ENCODE measurements around the gene DDX31. TPM values are rescaled to one million over a fixed set of nuclear protein-coding genes. Genes with fewer than 3 reads are reported as not detected.
A peak's percentile ranks its signal among the peaks of the same experiment; 100 is the strongest.

Gene DDX31
- total RNA-seq, 1 experiment from 2014 or later, result 28.4 TPM

DNA sequence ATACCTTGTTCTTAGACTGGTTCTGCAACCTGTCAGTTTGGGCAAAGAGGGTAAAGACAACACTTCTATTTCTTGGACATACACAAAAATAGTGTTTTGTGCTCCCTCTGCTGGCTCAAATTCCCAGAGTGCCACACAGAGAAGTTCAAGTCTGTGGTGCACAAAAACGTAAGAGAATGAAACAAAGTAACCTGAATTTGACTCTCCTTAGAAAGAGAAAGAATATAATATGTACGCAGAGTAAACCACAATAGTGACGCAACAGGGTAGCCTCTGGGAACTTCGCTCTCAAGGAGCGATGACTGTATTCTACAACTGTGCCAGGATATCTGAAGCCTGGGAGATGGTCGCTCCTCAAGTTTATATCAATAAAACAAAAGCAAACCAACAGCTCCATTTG, 18.5 kb downstream of the DDX31 start:
- Histone ChIP-seq H2BK5ac (ENCODE audit: insufficient read length, low read length) (no peak overlapping the region), H3K27me3 (ENCODE audit: insufficient read depth, low read length) (no peaks in the 10 kb centered on the region), H2AFZ (ENCODE audit: low read length) (no peak overlapping the region), H4K91ac (ENCODE audit: insufficient read length, low read depth, low read length) (no peak overlapping the region), H4K20me1 (ENCODE audit: control insufficient read depth, insufficient read depth, insufficient read length) (no peaks in the 10 kb centered on the region), H2BK20ac (ENCODE audit: low read depth, low read length, poor library complexity, severe bottlenecking) (no peak overlapping the region), H3T11ph (ENCODE audit: low read length) (no peak overlapping the region), H4K5ac (ENCODE audit: insufficient read length, low read depth, low read length) (no peak overlapping the region), H3K9me3 (ENCODE audit: control insufficient read depth, low read depth, low read length) (no peaks in the 10 kb centered on the region), H3K23me2 (ENCODE audit: insufficient read length, low read depth, low read length, poor library complexity, severe bottlenecking) (no peaks in the 10 kb centered on the region), H3K27ac (ENCODE audit: insufficient read length, low read depth, low read length) (no peak overlapping the region), H3K4me1 (ENCODE audit: insufficient read depth, low read length) (no peaks in the 10 kb centered on the region), H2BK120ac (ENCODE audit: low read depth, low read length, poor library complexity, severe bottlenecking) (no peak overlapping the region), H3K18ac (ENCODE audit: insufficient read length, low read depth, low read length) (no peak overlapping the region), H3K4me2 (ENCODE audit: insufficient read depth, insufficient read length, low read length) (no peak overlapping the region), H2BK15ac (ENCODE audit: low read depth, low read length) (no peak overlapping the region), H4K8ac (replicated peaks; ENCODE audit: insufficient read length, low read depth, low read length) (no peak overlapping the region), H3K56ac (ENCODE audit: insufficient read length, low read depth, low read length) (no peak overlapping the region), H3K14ac (ENCODE audit: insufficient read depth, low read length) (no peak overlapping the region), H2AK5ac (ENCODE audit: insufficient read length, low read length) (no peak overlapping the region), H2BK12ac (ENCODE audit: insufficient read length, low read depth, low read length) (no peak overlapping the region), H3K79me1 (ENCODE audit: insufficient read depth, low read depth, low read length, poor library complexity, severe bottlenecking) (peaks cover 2% of the 10 kb centered on the region), H3K4ac (ENCODE audit: low read depth, low read length) (no peak overlapping the region), H3K9ac (ENCODE audit: extremely low read depth, insufficient read length, low read length) (no peak overlapping the region), H3K79me2 (ENCODE audit: insufficient read depth, low read length) (no peaks in the 10 kb centered on the region), H3K23ac (ENCODE audit: insufficient read length, low read depth, low read length) (no peak overlapping the region)
- TF ChIP-seq, protein P1, sequence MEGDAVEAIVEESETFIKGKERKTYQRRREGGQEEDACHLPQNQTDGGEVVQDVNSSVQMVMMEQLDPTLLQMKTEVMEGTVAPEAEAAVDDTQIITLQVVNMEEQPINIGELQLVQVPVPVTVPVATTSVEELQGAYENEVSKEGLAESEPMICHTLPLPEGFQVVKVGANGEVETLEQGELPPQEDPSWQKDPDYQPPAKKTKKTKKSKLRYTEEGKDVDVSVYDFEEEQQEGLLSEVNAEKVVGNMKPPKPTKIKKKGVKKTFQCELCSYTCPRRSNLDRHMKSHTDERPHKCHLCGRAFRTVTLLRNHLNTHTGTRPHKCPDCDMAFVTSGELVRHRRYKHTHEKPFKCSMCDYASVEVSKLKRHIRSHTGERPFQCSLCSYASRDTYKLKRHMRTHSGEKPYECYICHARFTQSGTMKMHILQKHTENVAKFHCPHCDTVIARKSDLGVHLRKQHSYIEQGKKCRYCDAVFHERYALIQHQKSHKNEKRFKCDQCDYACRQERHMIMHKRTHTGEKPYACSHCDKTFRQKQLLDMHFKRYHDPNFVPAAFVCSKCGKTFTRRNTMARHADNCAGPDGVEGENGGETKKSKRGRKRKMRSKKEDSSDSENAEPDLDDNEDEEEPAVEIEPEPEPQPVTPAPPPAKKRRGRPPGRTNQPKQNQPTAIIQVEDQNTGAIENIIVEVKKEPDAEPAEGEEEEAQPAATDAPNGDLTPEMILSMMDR (conservative IDR thresholded peaks at IDR 0.05), result peak; percentile 47; the same call in 2 of the 3 replicates
- H3K27ac Mint-ChIP-seq, result no peak overlapping the region
- DNase-seq, result no peak
- H3K4me1 Mint-ChIP-seq, result no peaks in the 10 kb centered on the region; a peak in 1 of 4 replicates
- H3K9me3 Mint-ChIP-seq, result no peaks in the 10 kb centered on the region
- H3K4me3 Mint-ChIP-seq, result no peak overlapping the region
- peaks cover 13 to 59% (median 37%) of the 10 kb centered on the region in 3 experiments for H3K36me3 Mint-ChIP-seq (ENCODE audit: insufficient read depth in 1 of 3, low read depth in 3 of 3)
- no CpG with 5 or more reads among the region's 6 CpGs for WGBS (ENCODE audit: extremely low coverage, insufficient read length, low lambda C conversion rate)
- no peaks in the 10 kb centered on the region for H3K27me3 Mint-ChIP-seq (ENCODE audit: low read depth)
